GM19099 (cell line): ENCODE data around the gene GLP1R.

ENCODE experiments used
- POLR2A ChIP-seq: IDR thresholded peaks from 3 replicates; pipeline ENCODE4 v1.6.1; 2011; ENCODE audit warnings: low read depth; ENCODE audit not compliant: insufficient read length; ENCODE audit errors: extremely low read depth

Gene GLP1R

DNA sequence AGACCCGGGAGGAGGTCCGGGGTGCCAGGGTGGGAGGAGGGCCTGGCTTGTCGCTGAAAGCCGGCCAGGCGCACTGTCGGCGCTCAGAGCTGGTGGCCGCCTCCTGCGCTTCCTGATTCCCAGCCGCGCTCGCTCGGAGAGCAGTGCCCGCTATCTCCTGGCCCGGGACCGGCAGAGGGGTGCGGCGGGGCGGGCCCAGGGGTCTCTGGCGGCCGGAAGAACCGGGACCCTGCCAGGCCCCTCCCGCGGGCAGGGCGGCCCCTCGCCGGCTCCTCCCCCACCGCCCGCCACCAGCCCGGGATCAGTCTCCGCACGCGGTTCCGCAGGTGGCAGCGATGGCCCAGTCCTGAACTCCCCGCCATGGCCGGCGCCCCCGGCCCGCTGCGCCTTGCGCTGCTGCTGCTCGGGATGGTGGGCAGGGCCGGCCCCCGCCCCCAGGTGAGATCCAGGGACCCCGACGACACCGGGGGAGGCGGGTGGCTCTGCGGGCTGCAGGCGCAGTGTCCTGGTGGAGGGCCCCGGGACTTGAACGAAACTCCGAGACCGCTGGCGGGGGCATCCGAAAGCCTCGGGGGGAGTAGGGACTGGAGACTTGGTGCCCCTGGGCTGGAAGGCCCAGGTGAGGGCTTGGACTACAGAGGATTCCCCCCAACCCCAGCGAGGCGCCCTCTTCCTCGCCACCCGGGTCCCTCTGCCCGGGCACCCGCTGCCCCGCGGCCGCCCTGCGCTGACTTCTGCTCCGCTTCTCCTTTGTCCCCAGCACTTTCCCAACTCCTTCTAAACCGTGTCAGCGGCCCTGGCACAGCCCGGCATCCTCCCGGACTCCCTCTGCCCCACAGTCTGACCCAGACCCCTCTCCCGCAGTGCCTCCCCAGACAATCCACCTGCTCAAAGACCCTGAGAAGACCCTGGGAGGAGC is at the start of gene GLP1R:
Gene GLP1R (plus strand): TSS at position 301 of the 919 bp plus-strand sequence. CDS start 60 bp downstream, at position 361.
- no peak for TF ChIP-seq POLR2A

DNA sequence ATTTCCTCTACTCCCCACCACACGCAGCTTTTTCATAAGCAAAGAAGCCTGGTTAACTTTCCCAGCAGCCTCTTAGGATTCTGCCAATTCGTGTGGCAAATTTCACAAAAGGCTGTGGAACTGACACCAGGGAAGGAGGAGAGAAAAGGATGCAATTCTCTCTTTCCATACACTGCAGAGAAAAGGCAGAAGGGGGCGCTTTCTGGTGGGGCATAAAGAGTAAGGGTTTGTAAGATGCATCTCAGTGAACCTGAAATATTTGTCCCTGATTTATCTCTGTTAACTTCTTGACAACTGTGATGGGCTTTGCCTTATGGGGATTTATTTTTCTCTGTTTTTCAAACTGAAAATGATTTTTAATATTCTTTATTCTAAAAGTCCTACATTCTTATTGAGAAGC is 45.5 kb upstream of the GLP1R start:
- TF ChIP-seq POLR2A, result no peak

DNA sequence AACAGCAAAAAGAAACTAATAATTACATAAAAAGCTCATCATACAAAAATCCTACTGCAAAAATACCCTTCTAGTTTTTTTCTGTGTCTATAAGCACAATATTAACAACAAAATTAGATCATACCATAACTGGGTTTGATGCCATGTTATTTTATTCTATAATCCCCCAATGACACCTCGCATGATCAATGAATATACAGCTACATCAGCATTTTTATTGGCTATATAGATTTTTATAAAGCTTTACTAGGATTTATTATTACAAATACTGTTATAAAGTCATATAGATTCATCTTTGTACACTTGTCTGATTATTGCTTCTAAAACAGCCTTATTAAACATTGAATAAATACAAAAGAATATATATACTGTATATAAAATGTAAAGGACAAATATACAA is 45.1 kb upstream of the GLP1R start:
- TF ChIP-seq POLR2A, result no peak

DNA sequence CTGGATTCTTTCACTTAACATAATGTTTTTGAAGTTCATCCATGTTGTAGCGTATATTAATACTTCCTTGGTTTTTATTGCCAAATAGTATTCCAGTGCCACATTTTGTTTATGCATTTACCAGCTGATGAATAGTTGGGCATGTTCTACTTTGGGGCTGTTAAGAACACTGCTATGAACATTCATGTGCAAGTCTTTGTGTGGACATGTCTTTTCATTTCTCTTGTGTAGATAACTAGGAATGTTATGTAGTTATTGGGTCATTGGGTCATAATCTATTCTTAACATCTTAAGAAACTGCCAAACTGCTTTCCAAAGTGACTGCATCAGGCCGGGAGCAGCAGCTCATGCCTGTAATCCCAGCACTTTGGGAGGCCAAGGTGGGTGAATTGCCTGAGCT is 43.8 kb upstream of the GLP1R start:
- no peak for TF ChIP-seq POLR2A

DNA sequence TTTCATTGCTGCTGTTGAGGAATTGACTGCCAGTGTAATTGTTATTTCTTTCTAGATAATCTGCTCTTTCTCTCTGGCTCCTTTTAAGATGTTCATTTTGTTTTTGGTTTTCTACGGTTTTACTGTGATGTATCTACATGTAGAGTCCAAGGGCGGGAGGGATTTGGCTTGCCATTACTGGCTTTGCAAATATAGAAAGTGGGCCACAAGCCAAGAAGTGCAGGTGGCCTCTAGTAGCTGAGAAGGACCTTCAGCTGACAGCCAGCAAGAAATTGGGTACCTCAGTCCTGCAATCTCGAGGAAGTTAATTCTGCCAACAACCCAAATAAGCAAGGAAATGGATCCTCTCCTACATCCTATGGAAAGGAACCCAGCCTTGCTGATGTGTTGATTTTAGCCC is 42.8 kb upstream of the GLP1R start:
- TF ChIP-seq POLR2A, result no peak

GRCh38 chr6:39007575-39007974 is 41.0 kb upstream of the GLP1R start:
- TF ChIP-seq POLR2A, result no peak

GRCh38 chr6:39008737-39009136 is 39.8 kb upstream of the GLP1R start:
- TF ChIP-seq POLR2A, result no peak

- TF ChIP-seq POLR2A, result no peak
These were observed 39.1 kb upstream of the GLP1R start for GRCh38 chr6:39009476-39009875.

- no peak for TF ChIP-seq POLR2A
These were observed 31.6 kb upstream of the GLP1R start for GRCh38 chr6:39016839-39017546.

GRCh38 chr6:39017547-39017880 is 31.1 kb upstream of the GLP1R start:
- no peak for TF ChIP-seq POLR2A

- TF ChIP-seq POLR2A, result no peak
These were observed 30.5 kb upstream of the GLP1R start for GRCh38 chr6:39018103-39018502.

DNA sequence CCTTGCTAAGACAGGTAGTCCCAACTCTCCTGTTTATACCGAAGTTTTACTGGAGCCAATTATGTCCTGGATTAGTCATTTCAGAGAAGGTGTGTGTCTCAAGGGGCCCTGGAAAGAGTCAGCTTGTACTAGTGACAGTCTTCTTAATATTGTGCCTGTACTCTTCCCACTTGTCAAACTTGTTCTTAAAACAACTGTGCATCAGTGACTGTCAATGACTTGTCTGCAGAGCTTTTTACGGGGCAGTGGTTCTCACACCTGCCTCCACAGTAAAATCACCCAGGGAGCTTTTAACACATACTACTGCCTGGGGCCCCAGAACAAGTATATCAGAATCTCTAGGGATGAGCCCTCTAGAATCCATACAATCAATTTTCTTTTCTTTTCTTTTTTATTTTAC is 28.4 kb upstream of the GLP1R start:
- no peak for TF ChIP-seq POLR2A

DNA sequence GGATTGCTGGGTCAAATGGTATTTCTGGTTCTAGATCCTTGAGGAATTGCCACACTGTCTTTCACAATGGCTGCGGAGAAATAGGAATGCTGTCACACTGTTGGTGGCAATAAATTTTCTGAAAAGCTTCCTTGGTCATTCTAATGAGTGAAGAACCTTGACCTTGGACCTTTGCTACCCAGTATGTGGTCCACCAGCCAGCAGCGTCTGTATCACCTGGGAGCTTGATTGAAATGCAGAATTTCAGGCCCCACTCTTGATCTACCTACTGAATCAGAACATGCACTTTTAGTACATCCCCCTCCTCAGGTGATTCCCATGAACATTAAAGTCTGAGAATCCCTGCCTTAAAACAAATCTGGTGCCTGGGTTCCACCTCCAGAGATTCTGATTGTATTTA is 27.5 kb upstream of the GLP1R start:
- no peak for TF ChIP-seq POLR2A

GRCh38 chr6:39021779-39022178 is 26.8 kb upstream of the GLP1R start:
- no peak for TF ChIP-seq POLR2A

DNA sequence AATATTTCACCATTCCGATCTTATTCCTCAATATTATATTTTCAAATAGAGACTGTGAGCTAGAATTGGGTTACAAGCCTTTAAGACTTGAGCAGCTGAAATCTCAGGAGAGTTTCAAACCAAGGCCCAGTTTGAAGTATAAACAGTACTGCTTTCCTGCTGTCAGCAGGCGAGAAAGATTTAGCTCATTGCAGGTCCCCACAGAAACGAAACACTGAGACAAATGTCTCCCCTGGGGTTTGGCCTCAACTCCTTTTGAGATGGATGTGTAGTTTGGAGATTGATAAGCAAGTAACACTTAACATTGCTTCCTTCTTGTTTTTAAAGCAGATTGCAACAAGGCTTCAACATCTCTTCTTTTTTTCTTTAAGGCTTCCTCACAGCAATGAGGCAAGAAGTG is 22.4 kb upstream of the GLP1R start:
- no peak for TF ChIP-seq POLR2A
